ENCODE results near the gene PRLR.

Gene PRLR

GRCh38 chr5:35031276-35031675 lies 199.0 kb downstream of the PRLR start:
- Histone ChIP-seq H2AFZ (ENCODE audit: low read depth, low read length) (no peak overlapping the region), H4K20me1 (ENCODE audit: insufficient read depth, low read length) (no peaks in the 10 kb centered on the region), H3K4me2 (ENCODE audit: insufficient read depth, low read length) (no peak overlapping the region), H3K9ac (ENCODE audit: low read depth, low read length) (no peak overlapping the region), H3K79me2 (ENCODE audit: insufficient read depth, low read length) (no peaks in the 10 kb centered on the region), H3K27me3 (ENCODE audit: insufficient read depth, low read length, poor library complexity) (peaks cover 12% of the 10 kb centered on the region), H3K4me1 (ENCODE audit: insufficient read depth, low read length) (no peaks in the 10 kb centered on the region), H3K27ac (ENCODE audit: low read length) (no peak overlapping the region), H3K9me3 (ENCODE audit: insufficient read depth, low read length, severe bottlenecking) (no peaks in the 10 kb centered on the region), H3K4me3 (ENCODE audit: low read depth in 1 of 2, low read length in 2 of 2) (no peak overlapping the region), H3K36me3 (ENCODE audit: insufficient read depth, low read length) (no peaks in the 10 kb centered on the region)
- TF ChIP-seq CTCF (IDR thresholded peaks at IDR 0.05; ENCODE audit: borderline replicate concordance, extremely low read depth, low read length, poor library complexity, severe bottlenecking) (no peak), EZH2 (IDR thresholded peaks at IDR 0.05; ENCODE audit: borderline replicate concordance, low read depth, low read length, severe bottlenecking) (no peak)
- no peak for ATAC-seq (ENCODE audit: insufficient read depth, low read depth)
- no peak for DNase-seq

GRCh38 chr5:35030426-35031100 lies 199.7 kb downstream of the PRLR start:
- H3K4me2 ChIP-seq (ENCODE audit: insufficient read depth, low read length) = no peak overlapping the region
- peaks cover 12% of the 10 kb centered on the region for H3K27me3 ChIP-seq (ENCODE audit: insufficient read depth, low read length, poor library complexity)
- no peak overlapping the region for H3K4me3 ChIP-seq (ENCODE audit: low read depth in 1 of 2, low read length in 2 of 2)
- ATAC-seq (ENCODE audit: insufficient read depth, low read depth) (no peak), DNase-seq (no peak)
- no peaks in the 10 kb centered on the region for H4K20me1 ChIP-seq (ENCODE audit: insufficient read depth, low read length)
- no peaks in the 10 kb centered on the region for H3K79me2 ChIP-seq (ENCODE audit: insufficient read depth, low read length)
- H3K9ac ChIP-seq (ENCODE audit: low read depth, low read length) = no peak overlapping the region
- no peak overlapping the region for H2AFZ ChIP-seq (ENCODE audit: low read depth, low read length)
- H3K4me1 ChIP-seq (ENCODE audit: insufficient read depth, low read length) = no peaks in the 10 kb centered on the region
- H3K9me3 ChIP-seq (ENCODE audit: insufficient read depth, low read length, severe bottlenecking) = no peaks in the 10 kb centered on the region
- no peaks in the 10 kb centered on the region for H3K36me3 ChIP-seq (ENCODE audit: insufficient read depth, low read length)
- peak; percentile 15 for TF ChIP-seq CTCF (IDR thresholded peaks at IDR 0.05; ENCODE audit: borderline replicate concordance, extremely low read depth, low read length, poor library complexity, severe bottlenecking)
- TF ChIP-seq EZH2 (IDR thresholded peaks at IDR 0.05; ENCODE audit: borderline replicate concordance, low read depth, low read length, severe bottlenecking) = no peak
- no peak overlapping the region for H3K27ac ChIP-seq (ENCODE audit: low read length)

GRCh38 chr5:35029333-35029732 lies 201.0 kb downstream of the PRLR start:
- DNase-seq (no peak), ATAC-seq (ENCODE audit: insufficient read depth, low read depth) (no peak)
- no peak overlapping the region for H3K27ac ChIP-seq (ENCODE audit: low read length)
- H2AFZ ChIP-seq (ENCODE audit: low read depth, low read length) = no peak overlapping the region
- no peak overlapping the region for H3K9ac ChIP-seq (ENCODE audit: low read depth, low read length)
- no peak overlapping the region for H3K4me3 ChIP-seq (ENCODE audit: low read depth in 1 of 2, low read length in 2 of 2)
- H3K27me3 ChIP-seq (ENCODE audit: insufficient read depth, low read length, poor library complexity) = peaks cover 12% of the 10 kb centered on the region
- H3K4me2 ChIP-seq (ENCODE audit: insufficient read depth, low read length) = no peak overlapping the region
- H3K9me3 ChIP-seq (ENCODE audit: insufficient read depth, low read length, severe bottlenecking) = no peaks in the 10 kb centered on the region
- no peaks in the 10 kb centered on the region for H4K20me1 ChIP-seq (ENCODE audit: insufficient read depth, low read length)
- no peaks in the 10 kb centered on the region for H3K79me2 ChIP-seq (ENCODE audit: insufficient read depth, low read length)
- H3K4me1 ChIP-seq (ENCODE audit: insufficient read depth, low read length) = no peaks in the 10 kb centered on the region
- no peak for TF ChIP-seq CTCF (IDR thresholded peaks at IDR 0.05; ENCODE audit: borderline replicate concordance, extremely low read depth, low read length, poor library complexity, severe bottlenecking)
- no peak for TF ChIP-seq EZH2 (IDR thresholded peaks at IDR 0.05; ENCODE audit: borderline replicate concordance, low read depth, low read length, severe bottlenecking)
- no peaks in the 10 kb centered on the region for H3K36me3 ChIP-seq (ENCODE audit: insufficient read depth, low read length)
